Measurements from ENCODE around the gene CLDN7. TPM values are rescaled to one million over a fixed set of nuclear protein-coding genes. Genes with fewer than 3 reads are reported as not detected.

CLDN7 gene
- total and polyA plus RNA-seq, 3 donors from 2014 or later = 4.5 to 8.8 (median 6.9) TPM

- Histone ChIP-seq H3K36me3 (ENCODE audit: low read depth, missing control alignments) (no peaks in the 10 kb centered on the region), H3K4me3 (peak overlapping the region; percentile 88 to 99), H3K4me1 (peaks cover 11% of the 10 kb centered on the region), H3K27ac (peak overlapping the region; percentile 92 to 97), H3K9me3 (no peaks in the 10 kb centered on the region), H3K27me3 (no peaks in the 10 kb centered on the region)
- 1 to 2% methylated on average over 9 to 58 of the region's 104 CpGs for WGBS, 2 donors
- DNase-seq = peak; percentile 50
- no peak for TF ChIP-seq CTCF (IDR thresholded peaks at IDR 0.05)
- no peak for TF ChIP-seq POLR2A (IDR thresholded peaks at IDR 0.05)
- intact Hi-C loops (cut with DNase I; ENCODE audit: low total_unique reads) = no loop called here
These were observed 45.7 kb upstream of the CLDN7 start for GRCh38 chr17:7307686-7308624.

GRCh38 chr17:7306911-7307685 is 44.8 kb upstream of the CLDN7 start, which contains the start of gene EIF5A:
Gene EIF5A (plus strand): TSS chr17:7307628. CDS start chr17:7309636, 2,008 bp downstream.
- Histone ChIP-seq H3K4me3 (peak within 1 kb of the TSS; percentile 88 to 99), H3K27me3 (no peaks in the 10 kb centered on the region), H3K9me3 (no peaks in the 10 kb centered on the region), H3K4me1 (peaks cover 11% of the 10 kb centered on the region), H3K27ac (peak within 1 kb of the TSS; percentile 92 to 97), H3K36me3 (ENCODE audit: low read depth, missing control alignments) (no peaks in the 10 kb centered on the region)
- TF ChIP-seq CTCF (IDR thresholded peaks at IDR 0.05) (peak in 1 of 3 experiments; percentile 1), POLR2A (IDR thresholded peaks at IDR 0.05) (peak; percentile 88)
- DNase-seq = peak; percentile 98
- 0 to 1% methylated on average over 54 to 64 of the region's 64 CpGs for WGBS, 2 donors
- intact Hi-C loops (cut with DNase I; ENCODE audit: low total_unique reads) = no loop called here

DNA sequence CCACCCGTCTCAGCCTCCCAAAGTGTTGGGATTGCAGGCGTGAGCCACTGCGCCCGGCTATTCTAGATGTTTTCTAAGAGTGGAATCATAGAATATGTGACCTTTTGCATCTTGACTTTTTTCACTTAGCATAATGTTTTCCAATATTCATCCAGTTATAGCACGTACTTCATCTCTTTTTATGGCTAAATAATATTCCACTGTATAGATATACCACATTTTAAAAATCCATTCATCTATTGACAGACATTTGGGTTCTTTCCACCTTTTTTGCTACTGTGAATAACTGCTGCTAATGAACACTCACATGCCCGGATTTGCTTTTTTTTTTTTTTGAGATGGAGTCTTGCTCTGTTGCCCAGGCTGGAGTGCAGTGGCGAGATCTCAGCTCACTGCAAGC is 41.9 kb upstream of the CLDN7 start:
- Histone ChIP-seq H3K36me3 (ENCODE audit: low read depth, missing control alignments) (no peaks in the 10 kb centered on the region), H3K9me3 (no peaks in the 10 kb centered on the region), H3K4me1 (peaks cover 6% of the 10 kb centered on the region), H3K27ac (no peak overlapping the region), H3K4me3 (no peak overlapping the region), H3K27me3 (no peaks in the 10 kb centered on the region)
- DNase-seq = no peak
- WGBS, 2 donors = 93 to 94% methylated on average over 7 of the region's 7 CpGs
- no peak for TF ChIP-seq POLR2A (IDR thresholded peaks at IDR 0.05)
- TF ChIP-seq CTCF (IDR thresholded peaks at IDR 0.05) = no peak
- intact Hi-C loops (cut with DNase I; ENCODE audit: low total_unique reads) = no loop called here

DNA sequence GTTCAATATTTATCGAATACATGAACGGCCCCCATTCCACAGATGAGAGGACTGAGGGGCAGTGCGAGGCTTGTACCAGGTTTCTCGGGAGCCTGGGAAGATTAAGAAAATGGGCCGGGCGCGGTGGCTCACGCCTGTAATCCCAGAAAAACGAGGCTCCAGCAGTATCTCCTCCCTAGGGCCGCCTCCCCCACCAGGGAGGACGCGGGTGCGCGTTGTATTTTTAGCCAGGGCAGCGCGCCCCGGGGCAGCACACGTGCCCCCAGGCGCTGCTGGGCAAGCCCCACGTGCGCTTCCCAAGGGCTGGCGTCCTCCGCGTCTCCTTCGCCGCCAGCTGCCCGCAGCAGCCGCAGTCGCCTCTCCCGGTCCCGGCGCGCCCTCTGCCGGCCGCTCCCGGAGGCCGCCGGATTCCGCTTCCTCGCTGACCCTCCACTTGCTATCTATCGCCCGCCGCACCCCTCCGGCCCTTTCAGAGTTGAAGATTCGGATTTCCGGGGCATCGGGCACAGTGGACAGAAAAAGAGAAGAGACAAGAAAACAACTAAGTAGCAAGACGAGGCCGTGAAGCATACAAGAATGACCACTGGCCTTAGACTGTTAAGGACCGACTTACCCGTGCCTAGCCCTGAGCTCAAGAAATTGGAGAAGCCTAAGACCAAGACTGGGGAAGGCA is 34.0 kb upstream of the CLDN7 start:
- Histone ChIP-seq H3K36me3 (ENCODE audit: low read depth, missing control alignments) (no peaks in the 10 kb centered on the region), H3K9me3 (no peaks in the 10 kb centered on the region), H3K4me3 (peak overlapping the region; percentile 24 to 29), H3K27me3 (no peaks in the 10 kb centered on the region), H3K27ac (no peak overlapping the region), H3K4me1 (peaks cover 30% of the 10 kb centered on the region)
- WGBS, 2 donors = 1 to 5% methylated on average over 19 to 51 of the region's 51 CpGs
- DNase-seq = peak; percentile 87
- TF ChIP-seq POLR2A (IDR thresholded peaks at IDR 0.05) (no peak), CTCF (IDR thresholded peaks at IDR 0.05) (peak; percentile 96 to 97 (median 96))
- intact Hi-C loops (cut with DNase I; ENCODE audit: low total_unique reads) = no loop called here

Measured in testis (tissue), 3 donors.